ENCODE results near the gene SPACA5. TPM values are rescaled to one million over a fixed set of nuclear protein-coding genes. Genes with fewer than 3 reads are reported as not detected.

Gene SPACA5
- total and polyA plus RNA-seq, 7 donors, result not detected

- intact Hi-C loops (cut with DNase I), result no loop called here
- no peak for TF ChIP-seq EP300 (IDR thresholded peaks at IDR 0.05)
- TF ChIP-seq POLR2AphosphoS5 (IDR thresholded peaks at IDR 0.05), result no peak
- TF ChIP-seq, protein P1, sequence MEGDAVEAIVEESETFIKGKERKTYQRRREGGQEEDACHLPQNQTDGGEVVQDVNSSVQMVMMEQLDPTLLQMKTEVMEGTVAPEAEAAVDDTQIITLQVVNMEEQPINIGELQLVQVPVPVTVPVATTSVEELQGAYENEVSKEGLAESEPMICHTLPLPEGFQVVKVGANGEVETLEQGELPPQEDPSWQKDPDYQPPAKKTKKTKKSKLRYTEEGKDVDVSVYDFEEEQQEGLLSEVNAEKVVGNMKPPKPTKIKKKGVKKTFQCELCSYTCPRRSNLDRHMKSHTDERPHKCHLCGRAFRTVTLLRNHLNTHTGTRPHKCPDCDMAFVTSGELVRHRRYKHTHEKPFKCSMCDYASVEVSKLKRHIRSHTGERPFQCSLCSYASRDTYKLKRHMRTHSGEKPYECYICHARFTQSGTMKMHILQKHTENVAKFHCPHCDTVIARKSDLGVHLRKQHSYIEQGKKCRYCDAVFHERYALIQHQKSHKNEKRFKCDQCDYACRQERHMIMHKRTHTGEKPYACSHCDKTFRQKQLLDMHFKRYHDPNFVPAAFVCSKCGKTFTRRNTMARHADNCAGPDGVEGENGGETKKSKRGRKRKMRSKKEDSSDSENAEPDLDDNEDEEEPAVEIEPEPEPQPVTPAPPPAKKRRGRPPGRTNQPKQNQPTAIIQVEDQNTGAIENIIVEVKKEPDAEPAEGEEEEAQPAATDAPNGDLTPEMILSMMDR (IDR thresholded peaks at IDR 0.05), result no peak
- TF ChIP-seq POLR2A (IDR thresholded peaks at IDR 0.05), result no peak
- DNase-seq, result no peak
- Histone ChIP-seq H3K9me3 (no peaks in the 10 kb centered on the region), H3K36me3 (no peaks in the 10 kb centered on the region), H3K27ac (no peak overlapping the region), H3K4me3 (no peak overlapping the region), H3K27me3 (no peaks in the 10 kb centered on the region), H3K4me1 (no peaks in the 10 kb centered on the region)
- 77 to 86% methylated on average over 4 of the region's 4 CpGs for WGBS, 2 donors
Observed at GRCh38 chrX:48035891-48036290, 29.1 kb downstream of the SPACA5 start.

GRCh38 chrX:48043056-48043455, 36.3 kb downstream of the SPACA5 start:
- no peaks in the 10 kb centered on the region for H3K9me3 ChIP-seq
- DNase-seq, result no peak

GRCh38 chrX:48045410-48046311, 38.9 kb downstream of the SPACA5 start:
- Histone ChIP-seq H3K36me3 (no peaks in the 10 kb centered on the region), H3K9me3 (no peaks in the 10 kb centered on the region), H3K4me1 (no peaks in the 10 kb centered on the region), H3K27me3 (no peaks in the 10 kb centered on the region), H3K27ac (peak overlapping the region in 1 of 4 donors; percentile 12), H3K4me3 (no peak overlapping the region)
- intact Hi-C loops (cut with DNase I), result no loop called here
- no peak for DNase-seq
- 73 to 74% methylated on average over 8 of the region's 8 CpGs for WGBS, 2 donors
- TF ChIP-seq POLR2AphosphoS5 (IDR thresholded peaks at IDR 0.05), result no peak
- TF ChIP-seq, protein P1 (IDR thresholded peaks at IDR 0.05), result no peak
- TF ChIP-seq POLR2A (IDR thresholded peaks at IDR 0.05), result no peak
- no peak for TF ChIP-seq EP300 (IDR thresholded peaks at IDR 0.05)

More at GRCh38 chrX:48043056-48043455, 36.3 kb downstream of the SPACA5 start:
- Histone ChIP-seq H3K27ac (no peak overlapping the region), H3K4me3 (no peak overlapping the region), H3K27me3 (no peaks in the 10 kb centered on the region), H3K4me1 (no peaks in the 10 kb centered on the region), H3K36me3 (no peaks in the 10 kb centered on the region)
- 89 to 92% methylated on average over 4 of the region's 4 CpGs for WGBS, 2 donors
- TF ChIP-seq EP300 (IDR thresholded peaks at IDR 0.05), result no peak
- TF ChIP-seq, protein P1 (IDR thresholded peaks at IDR 0.05), result no peak
- no peak for TF ChIP-seq POLR2AphosphoS5 (IDR thresholded peaks at IDR 0.05)
- no peak for TF ChIP-seq POLR2A (IDR thresholded peaks at IDR 0.05)
- intact Hi-C loops (cut with DNase I), result no loop called here

- H3K27ac ChIP-seq, result no peak overlapping the region
- no peak for TF ChIP-seq POLR2A (IDR thresholded peaks at IDR 0.05)
- no peak for TF ChIP-seq EP300 (IDR thresholded peaks at IDR 0.05)
- TF ChIP-seq, protein P1 (IDR thresholded peaks at IDR 0.05), result no peak
- TF ChIP-seq POLR2AphosphoS5 (IDR thresholded peaks at IDR 0.05), result no peak
- WGBS, 2 donors, result 92 to 97% methylated on average over 5 of the region's 5 CpGs
- no peak for DNase-seq
- H3K27me3 ChIP-seq, result no peaks in the 10 kb centered on the region
- no peaks in the 10 kb centered on the region for H3K4me1 ChIP-seq
- intact Hi-C loops (cut with DNase I), result no loop called here
- no peak overlapping the region for H3K4me3 ChIP-seq
- H3K36me3 ChIP-seq, result no peaks in the 10 kb centered on the region
- no peaks in the 10 kb centered on the region for H3K9me3 ChIP-seq
Observed at GRCh38 chrX:48046846-48047245, 40.1 kb downstream of the SPACA5 start.

Data from sigmoid colon (tissue), 7 donors.